ENCODE measurements around the gene FRS3. TPM values are rescaled to one million over a fixed set of nuclear protein-coding genes. Genes with fewer than 3 reads are reported as not detected.

The FRS3 gene
- total RNA-seq, 6 experiments from 2014 or later = 0.68 to 3.0 (median 1.9) TPM

- H3K4me1 ChIP-seq = peaks cover 0 to 28% (median 15%) of the 10 kb centered on the region in 4 donors
- intact Hi-C loops (cut with DNase I) = loop anchor here (10.0 kb wide), 3 partner anchors 139 to 259 kb away; partner anchors contain the start of genes BYSL (in 1 of the 2) and MED20 (in 1 of the 2)
- WGBS (ENCODE audit: insufficient coverage, low coverage, low lambda C conversion rate, missing lambda C conversion rate) = 37% methylated on average over 11 of the region's 29 CpGs
Observed at GRCh38 chr6:41785689-41786450, 6.2 kb upstream of the FRS3 start.

GRCh38 chr6:41785254-41785653 lies 5.6 kb upstream of the FRS3 start:
- intact Hi-C loops (cut with DNase I) = loop anchor here (10.0 kb wide), 3 partner anchors 140 to 260 kb away; partner anchors contain the start of genes BYSL (in 1 of the 2) and MED20 (in 1 of the 2)
- WGBS (ENCODE audit: insufficient coverage, low coverage, low lambda C conversion rate, missing lambda C conversion rate) = no CpG with 5 or more reads among the region's 11 CpGs
- no peak for DNase-seq
- no peak overlapping the region for H3K27ac ChIP-seq
- TF ChIP-seq POLR2A (IDR thresholded peaks at IDR 0.05) = no peak
- TF ChIP-seq CTCF (IDR thresholded peaks at IDR 0.05) = no peak
- H3K36me3 ChIP-seq = peaks cover 0 to 12% (median 6%) of the 10 kb centered on the region in 4 donors
- peaks cover 0 to 28% (median 15%) of the 10 kb centered on the region in 4 donors for H3K4me1 ChIP-seq
- no peak overlapping the region for H3K4me3 ChIP-seq
- ATAC-seq = no peak
- H3K27me3 ChIP-seq = no peaks in the 10 kb centered on the region
- H3K9me3 ChIP-seq = no peaks in the 10 kb centered on the region

More at GRCh38 chr6:41785689-41786450, 6.2 kb upstream of the FRS3 start:
- Histone ChIP-seq H3K9me3 (no peaks in the 10 kb centered on the region), H3K4me3 (peak overlapping the region; percentile 80 to 83 (median 81)), H3K36me3 (peaks cover 0 to 18% (median 6%) of the 10 kb centered on the region in 4 donors), H3K27me3 (no peaks in the 10 kb centered on the region), H3K27ac (peak overlapping the region; percentile 17 to 88 (median 88))
- TF ChIP-seq POLR2A (IDR thresholded peaks at IDR 0.05) = no peak
- no peak for TF ChIP-seq CTCF (IDR thresholded peaks at IDR 0.05)
- ATAC-seq = no peak
- peak in 2 of 3 donors; percentile 48 to 60 for DNase-seq

- H3K27me3 ChIP-seq = no peaks in the 10 kb centered on the region
- intact Hi-C loops (cut with DNase I) = loop anchor here (10.0 kb wide), 3 partner anchors 140 to 260 kb away; partner anchors contain the start of genes BYSL (in 1 of the 2) and MED20 (in 1 of the 2)
- H3K4me3 ChIP-seq = no peak overlapping the region
- TF ChIP-seq CTCF (IDR thresholded peaks at IDR 0.05) (no peak), POLR2A (IDR thresholded peaks at IDR 0.05) (no peak)
- ATAC-seq = no peak
- no peaks in the 10 kb centered on the region for H3K9me3 ChIP-seq
- no peak overlapping the region for H3K27ac ChIP-seq
- peaks cover 0 to 7% (median 4%) of the 10 kb centered on the region in 4 donors for H3K36me3 ChIP-seq
- DNase-seq = no peak
- peaks cover 0 to 28% (median 15%) of the 10 kb centered on the region in 4 donors for H3K4me1 ChIP-seq
- 50% methylated on average over 2 of the region's 5 CpGs for WGBS (ENCODE audit: insufficient coverage, low coverage, low lambda C conversion rate, missing lambda C conversion rate)
Observed at GRCh38 chr6:41784581-41785171, 5.0 kb upstream of the FRS3 start.

- DNase-seq (no peak), ATAC-seq (no peak)
- Histone ChIP-seq H3K4me3 (no peak overlapping the region), H3K9me3 (no peaks in the 10 kb centered on the region), H3K27me3 (no peaks in the 10 kb centered on the region), H3K4me1 (peaks cover 0 to 24% (median 11%) of the 10 kb centered on the region in 4 donors), H3K36me3 (no peaks in the 10 kb centered on the region), H3K27ac (no peak overlapping the region)
- intact Hi-C loops (cut with DNase I) = loop anchor here (10.0 kb wide), 3 partner anchors 142 to 262 kb away; partner anchors contain the start of genes BYSL (in 1 of the 2) and MED20 (in 1 of the 2)
- 76% methylated on average over 5 of the region's 6 CpGs for WGBS (ENCODE audit: insufficient coverage, low coverage, low lambda C conversion rate, missing lambda C conversion rate)
- TF ChIP-seq POLR2A (IDR thresholded peaks at IDR 0.05) (no peak), CTCF (IDR thresholded peaks at IDR 0.05) (no peak)
Observed at GRCh38 chr6:41783106-41783780, 3.5 kb upstream of the FRS3 start.
